ENCODE measurements around the gene UTP18.
"Not testable (repeated sequence)": the region's sequence is repeated elsewhere in the genome, so short reads cannot be mapped to it uniquely, and the experiment has no call there.

UTP18 gene

GRCh38 chr17:51319186-51319585, 58.8 kb downstream of the UTP18 start:
- TF ChIP-seq EZH2phosphoT487 (IDR thresholded peaks at IDR 0.05; ENCODE audit: borderline replicate concordance): no peak
- TF ChIP-seq CTCF (conservative IDR thresholded peaks at IDR 0.05; ENCODE audit: low read length): no peak
- H3K36me3 ChIP-seq (ENCODE audit: insufficient read depth, low read length): no peaks in the 10 kb centered on the region

GRCh38 chr17:51322390-51323029, 62.2 kb downstream of the UTP18 start:
- Histone ChIP-seq H2AFZ (ENCODE audit: low read length) (no peak overlapping the region), H3K9ac (ENCODE audit: low read depth, low read length, poor library complexity, severe bottlenecking) (no peak overlapping the region), H3K4me2 (ENCODE audit: low read depth, low read length, poor library complexity, severe bottlenecking) (no peak overlapping the region), H3K9me2 (replicated peaks; ENCODE audit: low read depth, low read length) (no peaks in the 10 kb centered on the region), H3K36me3 (ENCODE audit: insufficient read depth, low read length) (no peaks in the 10 kb centered on the region), H3K27me3 (ENCODE audit: insufficient read depth, low read length, poor library complexity, severe bottlenecking) (no peaks in the 10 kb centered on the region), H3F3A (ENCODE audit: low read depth) (no peaks in the 10 kb centered on the region), H3K4me1 (ENCODE audit: insufficient read depth, low read length, poor library complexity, severe bottlenecking) (no peaks in the 10 kb centered on the region), H4K20me1 (ENCODE audit: insufficient read depth, low read length, poor library complexity, severe bottlenecking) (no peaks in the 10 kb centered on the region), H3K4me3 (ENCODE audit: low read length, poor library complexity, severe bottlenecking) (no peak overlapping the region), H3K9me3 (ENCODE audit: insufficient read depth, low read depth, low read length) (0 out of 2 replicates have a peak, but pooled peaks cover 4% of the 10 kb centered on the region), H3K79me2 (ENCODE audit: insufficient read depth, low read length) (no peaks in the 10 kb centered on the region)
- TF ChIP-seq CTCF (conservative IDR thresholded peaks at IDR 0.05; ENCODE audit: low read length): peak; percentile 100
- no peak for TF ChIP-seq EZH2phosphoT487 (IDR thresholded peaks at IDR 0.05; ENCODE audit: borderline replicate concordance)

More at GRCh38 chr17:51319186-51319585, 58.8 kb downstream of the UTP18 start:
- Histone ChIP-seq H3K79me2 (ENCODE audit: insufficient read depth, low read length) (no peaks in the 10 kb centered on the region), H3K9me3 (ENCODE audit: insufficient read depth, low read depth, low read length) (peaks cover 7% of the 10 kb centered on the region; the same call in 1 of the 2 replicates), H3K4me1 (ENCODE audit: insufficient read depth, low read length, poor library complexity, severe bottlenecking) (no peaks in the 10 kb centered on the region), H3K9me2 (replicated peaks; ENCODE audit: low read depth, low read length) (no peaks in the 10 kb centered on the region), H3K9ac (ENCODE audit: low read depth, low read length, poor library complexity, severe bottlenecking) (no peak overlapping the region), H3K4me2 (ENCODE audit: low read depth, low read length, poor library complexity, severe bottlenecking) (no peak overlapping the region), H3K4me3 (ENCODE audit: low read length, poor library complexity, severe bottlenecking) (no peak overlapping the region), H3K27me3 (ENCODE audit: insufficient read depth, low read length, poor library complexity, severe bottlenecking) (no peaks in the 10 kb centered on the region), H3F3A (ENCODE audit: low read depth) (no peaks in the 10 kb centered on the region), H2AFZ (ENCODE audit: low read length) (no peak overlapping the region), H4K20me1 (ENCODE audit: insufficient read depth, low read length, poor library complexity, severe bottlenecking) (no peaks in the 10 kb centered on the region)

DNA sequence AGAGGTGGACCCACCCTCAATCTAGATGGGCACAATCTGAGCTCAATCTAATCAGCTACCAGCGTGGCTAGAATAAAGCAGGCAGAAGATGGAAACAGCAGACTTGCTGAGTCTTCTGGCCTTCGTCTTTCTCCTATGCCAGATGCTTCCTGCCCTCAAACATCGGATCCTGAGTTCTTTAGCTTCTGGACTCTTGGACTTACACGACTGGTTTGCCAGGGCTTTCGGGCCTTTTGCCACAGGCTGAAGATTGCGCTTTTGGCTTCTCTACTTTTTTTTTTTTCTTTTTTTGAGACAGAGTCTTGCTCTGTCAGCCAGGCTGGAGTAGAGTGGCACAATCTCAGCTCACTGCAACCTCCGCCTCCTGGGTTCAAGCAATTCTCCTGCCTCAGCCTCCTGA, 65.1 kb downstream of the UTP18 start:
- TF ChIP-seq EZH2phosphoT487 (IDR thresholded peaks at IDR 0.05; ENCODE audit: borderline replicate concordance): no peak
- no peak for TF ChIP-seq CTCF (conservative IDR thresholded peaks at IDR 0.05; ENCODE audit: low read length)
- Histone ChIP-seq H3K27me3 (ENCODE audit: insufficient read depth, low read length, poor library complexity, severe bottlenecking) (no peaks in the 10 kb centered on the region), H3K4me2 (ENCODE audit: low read depth, low read length, poor library complexity, severe bottlenecking) (no peak overlapping the region), H3K9ac (ENCODE audit: low read depth, low read length, poor library complexity, severe bottlenecking) (no peak overlapping the region), H4K20me1 (ENCODE audit: insufficient read depth, low read length, poor library complexity, severe bottlenecking) (no peaks in the 10 kb centered on the region), H3K9me2 (replicated peaks; ENCODE audit: low read depth, low read length) (no peaks in the 10 kb centered on the region), H3K4me3 (ENCODE audit: low read length, poor library complexity, severe bottlenecking) (no peak overlapping the region), H3K79me2 (ENCODE audit: insufficient read depth, low read length) (no peaks in the 10 kb centered on the region), H3K4me1 (ENCODE audit: insufficient read depth, low read length, poor library complexity, severe bottlenecking) (no peaks in the 10 kb centered on the region), H3K9me3 (ENCODE audit: insufficient read depth, low read depth, low read length) (no peaks in the 10 kb centered on the region), H3F3A (ENCODE audit: low read depth) (no peaks in the 10 kb centered on the region), H3K36me3 (ENCODE audit: insufficient read depth, low read length) (no peaks in the 10 kb centered on the region), H2AFZ (ENCODE audit: low read length) (no peak overlapping the region)

GRCh38 chr17:51330861-51331503, 70.6 kb downstream of the UTP18 start:
- not testable (repeated sequence) for H2AFZ ChIP-seq (ENCODE audit: low read length); H3K4me1 ChIP-seq (ENCODE audit: insufficient read depth, low read length, poor library complexity, severe bottlenecking)

More at GRCh38 chr17:51330861-51331503, 70.6 kb downstream of the UTP18 start:
- not testable (repeated sequence) for H3K9ac ChIP-seq (ENCODE audit: low read depth, low read length, poor library complexity, severe bottlenecking); H4K20me1 ChIP-seq (ENCODE audit: insufficient read depth, low read length, poor library complexity, severe bottlenecking); H3K4me3 ChIP-seq (ENCODE audit: low read length, poor library complexity, severe bottlenecking); H3K4me2 ChIP-seq (ENCODE audit: low read depth, low read length, poor library complexity, severe bottlenecking); H3K36me3 ChIP-seq (ENCODE audit: insufficient read depth, low read length); H3K79me2 ChIP-seq (ENCODE audit: insufficient read depth, low read length); H3K9me3 ChIP-seq (ENCODE audit: insufficient read depth, low read depth, low read length); H3F3A ChIP-seq (ENCODE audit: low read depth); H3K27me3 ChIP-seq (ENCODE audit: insufficient read depth, low read length, poor library complexity, severe bottlenecking); H3K9me2 ChIP-seq (replicated peaks; ENCODE audit: low read depth, low read length)
